Activated T-cell treated with anti-CD3 and anti-CD28 coated beads for 48 hours (primary cell): ENCODE measurements around the gene SLC1A7.

Experiments
- DNase-seq: peaks from one replicate; pipeline ENCODE4 v3.0.0-alpha.2; 2020; ENCODE audit warnings: low read depth

SLC1A7 gene

DNA sequence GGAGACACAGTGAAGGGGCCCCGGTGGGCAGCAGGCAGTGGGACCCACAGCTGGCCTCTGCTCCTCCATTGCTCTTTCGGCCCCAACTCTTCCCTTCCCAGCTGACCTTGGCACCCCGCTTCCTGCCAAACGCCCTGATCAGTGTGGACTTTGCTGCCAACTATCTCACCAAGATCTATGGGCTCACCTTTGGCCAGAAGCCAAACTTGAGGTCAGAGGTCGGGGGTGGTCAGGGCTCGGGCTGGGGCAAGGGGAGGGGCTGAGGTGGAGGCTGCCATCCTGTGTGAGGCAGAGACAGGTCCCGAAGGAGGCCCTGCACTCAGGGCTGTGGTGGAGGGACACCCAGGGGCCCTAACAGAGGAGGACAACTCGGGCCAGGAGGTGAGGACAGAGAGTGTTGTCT lies 66.7 kb downstream of the SLC1A7 start:
- DNase-seq: no peak

DNA sequence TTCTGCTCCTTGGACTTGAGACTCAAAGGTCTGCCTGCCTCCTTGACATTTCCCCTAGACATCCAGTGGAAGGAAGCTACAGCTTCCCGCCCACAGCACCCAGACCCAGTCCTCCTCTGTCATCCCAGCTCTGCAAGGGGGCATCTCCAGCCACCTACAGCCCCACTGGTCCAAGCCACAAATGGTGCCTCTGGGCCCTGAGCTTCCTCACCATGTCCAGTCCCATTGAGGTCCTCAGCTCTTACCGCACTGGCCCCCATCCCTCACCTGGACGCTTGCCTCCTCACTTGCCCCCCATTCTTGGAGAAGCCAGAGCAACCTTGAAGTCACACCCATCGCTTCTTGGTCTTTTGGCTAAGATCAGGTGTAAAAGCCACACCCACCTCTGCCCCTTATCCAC lies 67.2 kb downstream of the SLC1A7 start:
- no peak for DNase-seq

DNA sequence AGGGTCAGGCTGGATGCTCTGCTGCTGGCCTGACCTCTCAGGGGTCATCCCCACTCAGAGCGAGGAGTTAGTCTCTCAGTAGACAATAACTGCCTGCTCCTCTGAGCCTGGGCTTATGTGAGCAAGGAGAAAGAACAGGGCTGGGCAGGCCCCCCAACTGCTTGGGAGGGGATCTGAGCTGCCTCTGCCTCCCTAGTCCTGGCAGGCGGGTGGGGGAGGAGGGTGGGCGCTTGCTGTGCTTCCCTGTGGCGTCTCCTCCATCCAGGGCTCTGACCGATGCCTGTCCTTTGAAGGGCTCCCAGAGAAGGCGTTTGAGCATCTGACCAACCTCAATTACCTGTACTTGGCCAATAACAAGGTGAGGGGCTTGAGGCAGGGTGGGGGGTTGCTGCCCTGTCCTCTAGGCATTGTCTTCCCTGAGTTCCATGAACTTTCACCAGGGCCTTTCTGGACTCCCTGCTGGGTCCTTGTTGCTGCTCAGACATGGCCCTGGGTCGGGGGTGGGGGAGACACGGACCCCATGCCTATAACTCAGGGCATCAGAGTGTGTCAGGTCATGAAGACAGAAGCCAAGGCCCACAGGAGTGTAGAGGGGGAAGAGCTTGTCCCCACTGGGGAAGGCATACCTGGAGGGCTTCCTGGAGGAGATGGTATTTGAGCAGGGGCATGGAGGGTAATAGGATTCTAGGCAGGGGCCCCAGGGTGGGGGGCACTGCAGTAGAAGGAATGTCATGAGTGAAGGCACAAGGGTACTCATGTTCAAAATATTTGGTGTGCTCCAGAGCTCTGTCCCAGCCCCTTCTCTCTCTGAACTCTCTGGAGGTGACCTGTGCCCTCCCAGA lies 67.9 kb downstream of the SLC1A7 start:
- DNase-seq: no peak

DNA sequence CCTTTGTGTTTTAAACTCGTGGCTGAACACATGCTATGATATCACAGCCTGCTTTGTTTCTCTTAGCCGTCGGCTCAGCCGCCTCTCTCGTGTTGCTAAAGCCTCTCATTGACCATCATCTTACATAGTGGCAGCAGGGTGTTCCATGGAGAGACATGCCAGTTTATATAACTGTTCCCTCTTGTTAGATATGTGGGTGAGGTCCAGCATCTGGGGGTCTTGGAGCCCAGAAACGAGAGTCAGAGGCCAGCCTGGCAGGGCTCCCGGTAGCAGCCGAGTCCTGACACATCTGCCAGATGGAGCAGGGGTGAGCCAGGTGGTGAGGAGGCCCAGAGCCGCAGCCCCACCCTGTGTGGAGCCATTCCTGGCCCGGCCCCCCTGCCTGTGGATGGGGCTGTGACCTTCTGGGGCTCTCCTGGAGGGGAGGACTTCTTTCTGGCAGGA lies 68.5 kb downstream of the SLC1A7 start:
- no peak for DNase-seq

DNA sequence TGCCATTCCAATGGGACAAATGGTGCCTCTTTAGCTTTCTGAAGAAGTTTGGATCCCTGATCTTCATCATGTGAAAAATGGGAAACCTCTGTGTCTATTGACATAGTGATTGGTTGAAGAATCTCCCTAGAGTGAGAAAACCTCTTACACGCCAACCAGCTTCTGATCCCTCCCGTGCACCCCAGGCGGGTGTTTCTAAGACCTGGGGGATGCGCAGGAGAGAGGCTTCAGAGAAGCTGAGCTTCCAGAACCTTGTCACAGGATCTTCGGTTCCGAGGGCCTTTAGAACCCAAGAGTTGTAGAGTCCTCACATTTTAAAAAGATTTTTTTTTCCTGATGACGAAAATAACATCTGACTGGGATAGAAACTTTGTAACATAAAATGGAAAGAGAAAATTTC lies 69.2 kb downstream of the SLC1A7 start:
- DNase-seq: no peak

DNA sequence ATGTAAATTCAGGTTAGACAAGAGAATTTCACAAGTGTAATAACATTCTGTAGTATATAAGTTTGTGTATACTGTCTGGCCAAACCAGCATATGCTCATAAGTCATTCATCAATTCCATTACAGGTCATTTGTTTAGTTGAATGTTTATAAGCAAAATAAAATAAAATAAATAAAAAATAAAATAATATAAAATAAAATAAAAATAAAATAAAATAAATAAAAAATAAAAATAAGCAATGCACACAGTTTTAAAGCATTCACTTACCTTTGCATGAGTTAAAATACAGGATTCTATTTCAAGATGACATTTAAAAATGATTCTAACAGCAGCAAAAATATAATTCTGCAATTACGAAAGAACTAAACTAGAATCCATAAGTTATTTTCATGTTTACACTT lies 70.5 kb downstream of the SLC1A7 start:
- DNase-seq: no peak

DNA sequence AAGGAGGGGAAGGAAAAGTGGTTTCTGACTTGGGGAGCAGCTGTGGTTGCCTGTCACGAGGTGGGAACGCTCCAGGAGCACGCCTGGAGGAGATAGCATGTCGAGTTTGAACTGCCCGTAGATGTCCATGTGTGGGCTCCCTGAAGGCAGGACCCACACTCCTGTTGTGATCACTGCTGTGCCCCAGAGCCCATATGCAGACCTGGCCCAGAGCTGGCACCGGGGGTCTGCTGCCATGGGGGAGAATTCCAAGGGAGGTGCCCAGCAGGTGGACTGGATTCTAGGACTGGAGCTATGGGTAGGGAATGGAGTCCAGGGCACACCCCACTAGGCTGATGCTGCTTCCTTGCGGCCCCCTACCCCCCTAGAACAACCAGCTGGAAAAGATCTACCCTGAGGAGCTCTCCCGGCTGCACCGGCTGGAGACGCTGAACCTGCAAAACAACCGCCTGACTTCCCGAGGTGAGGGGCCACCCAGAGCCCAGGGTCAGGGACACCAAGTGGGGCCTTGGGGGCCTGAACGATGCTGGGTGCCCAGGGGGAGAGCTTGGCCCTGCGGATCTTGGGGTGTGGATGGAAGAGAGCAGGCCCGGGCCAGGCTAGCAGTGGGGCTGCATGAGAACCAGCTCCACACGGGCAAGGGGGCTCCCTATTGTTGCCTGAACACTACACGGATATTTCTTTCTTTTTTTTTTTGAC lies 71.1 kb downstream of the SLC1A7 start:
- no peak for DNase-seq

DNA sequence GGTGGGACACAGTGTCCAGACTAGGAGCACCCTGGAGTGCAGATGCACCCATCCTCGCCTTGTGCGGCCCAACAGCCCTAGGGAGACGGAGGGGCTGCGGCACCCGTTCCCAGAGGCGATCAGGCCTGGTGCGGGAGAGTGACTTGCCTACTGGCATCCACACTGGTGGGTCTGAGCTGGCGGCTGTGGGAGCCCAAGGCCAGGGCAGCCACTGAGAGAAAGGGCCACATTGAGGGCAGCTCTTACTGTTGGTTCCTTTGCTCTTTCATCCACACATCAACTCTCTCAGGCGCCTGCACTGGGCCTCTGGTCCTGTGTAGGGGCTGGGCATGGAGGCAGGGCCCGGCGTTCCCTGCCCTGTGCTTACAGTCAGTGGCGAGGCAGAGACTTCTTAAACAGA lies 71.8 kb downstream of the SLC1A7 start:
- no peak for DNase-seq

DNA sequence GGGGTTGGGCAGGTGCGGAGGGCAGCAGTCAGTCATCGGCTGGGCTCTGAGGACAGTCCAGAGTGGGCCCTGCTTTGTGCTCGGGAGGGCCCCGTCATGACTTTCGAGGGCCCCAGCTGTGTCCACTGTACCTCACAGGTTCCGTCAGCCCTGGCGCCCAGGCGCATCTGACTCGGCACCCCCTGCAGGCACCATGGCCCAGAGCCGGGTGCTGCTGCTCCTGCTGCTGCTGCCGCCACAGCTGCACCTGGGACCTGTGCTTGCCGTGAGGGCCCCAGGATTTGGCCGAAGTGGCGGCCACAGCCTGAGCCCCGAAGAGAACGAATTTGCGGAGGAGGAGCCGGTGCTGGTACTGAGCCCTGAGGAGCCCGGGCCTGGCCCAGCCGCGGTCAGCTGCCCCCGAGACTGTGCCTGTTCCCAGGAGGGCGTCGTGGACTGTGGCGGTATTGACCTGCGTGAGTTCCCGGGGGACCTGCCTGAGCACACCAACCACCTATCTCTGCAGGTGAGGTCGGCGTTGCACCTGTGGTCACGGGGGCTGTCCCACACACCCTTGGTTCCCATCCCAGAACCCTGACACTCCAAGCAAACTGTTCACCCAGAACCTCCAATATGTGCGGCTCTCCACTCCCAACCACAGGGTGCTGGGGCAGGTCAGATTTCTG lies 72.6 kb downstream of the SLC1A7 start:
- DNase-seq: no peak

DNA sequence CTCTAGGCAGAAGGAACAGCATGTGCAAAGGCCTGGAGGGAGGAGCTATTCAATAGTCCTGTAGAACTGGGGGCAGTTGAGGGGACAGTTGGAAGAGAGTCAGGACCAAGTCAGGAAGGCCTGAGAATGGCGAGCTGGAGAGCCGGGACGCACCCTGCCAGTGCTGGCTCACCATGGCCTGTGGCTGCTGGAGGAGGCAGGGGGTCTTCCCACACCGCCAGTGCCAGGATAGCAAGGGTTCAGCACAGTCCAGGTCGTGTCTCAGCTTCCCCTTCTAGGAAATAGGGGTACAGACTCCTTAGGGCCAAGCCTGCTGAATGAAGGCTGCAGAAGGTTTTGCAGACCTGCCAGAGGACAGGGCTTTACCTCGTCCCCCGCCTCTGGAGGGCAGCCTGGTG lies 73.2 kb downstream of the SLC1A7 start:
- DNase-seq: no peak

DNA sequence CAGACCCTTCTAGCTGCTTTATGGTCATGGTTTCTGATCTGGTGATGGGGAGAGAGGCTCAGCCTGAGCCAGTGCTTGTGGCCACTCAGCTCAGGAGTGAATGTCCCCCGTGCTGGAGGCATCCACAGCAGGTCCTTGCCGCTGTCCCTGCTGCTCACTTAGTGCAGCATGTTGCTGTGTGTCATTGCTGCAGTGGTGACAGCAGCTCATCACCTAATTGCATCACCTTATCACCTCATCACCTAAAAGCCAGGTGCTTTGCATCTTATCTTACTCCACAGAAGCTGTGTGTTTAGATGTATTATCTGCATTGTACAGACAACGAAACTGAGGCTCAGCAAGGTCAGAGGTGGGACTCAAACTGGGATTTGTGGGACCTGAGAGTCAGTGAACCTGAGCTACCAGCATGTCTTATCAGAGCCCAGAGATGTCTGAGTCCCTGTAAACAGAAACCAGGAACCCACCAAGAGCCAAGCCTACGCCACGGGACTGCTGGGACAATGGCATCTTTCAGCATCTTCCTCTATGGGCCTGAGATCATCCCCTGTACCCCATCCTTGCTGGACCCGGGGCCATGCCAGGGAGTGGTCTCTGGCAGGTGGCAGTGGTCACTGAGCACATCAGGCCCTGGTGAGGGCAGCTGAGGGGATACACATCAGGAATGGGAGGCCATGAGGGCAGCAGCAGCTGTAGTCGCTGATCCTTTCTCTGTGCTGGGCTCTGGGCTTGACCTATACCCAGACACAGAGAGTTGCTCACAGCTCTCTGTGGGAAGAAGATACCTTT lies 73.9 kb downstream of the SLC1A7 start:
- no peak for DNase-seq

DNA sequence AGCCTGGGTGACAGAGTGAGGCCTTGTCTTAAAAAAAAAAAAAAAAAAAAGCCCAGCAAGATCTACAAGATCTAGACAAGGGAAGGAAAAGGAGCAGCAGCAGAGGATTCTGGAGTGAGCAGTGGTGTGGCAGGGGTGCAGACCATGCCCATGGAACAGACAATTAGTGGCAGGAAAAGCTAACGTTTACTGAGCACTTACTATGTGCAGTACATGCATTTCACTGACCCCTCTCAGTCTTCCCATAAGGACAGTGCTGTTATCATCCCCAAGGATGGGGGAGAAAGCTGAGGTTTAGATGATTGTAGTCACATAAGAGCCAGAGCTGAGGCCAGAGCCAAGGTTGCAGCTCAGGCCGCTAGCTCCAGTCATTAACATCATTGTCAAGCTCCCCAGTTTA lies 74.6 kb downstream of the SLC1A7 start:
- DNase-seq: no peak

DNA sequence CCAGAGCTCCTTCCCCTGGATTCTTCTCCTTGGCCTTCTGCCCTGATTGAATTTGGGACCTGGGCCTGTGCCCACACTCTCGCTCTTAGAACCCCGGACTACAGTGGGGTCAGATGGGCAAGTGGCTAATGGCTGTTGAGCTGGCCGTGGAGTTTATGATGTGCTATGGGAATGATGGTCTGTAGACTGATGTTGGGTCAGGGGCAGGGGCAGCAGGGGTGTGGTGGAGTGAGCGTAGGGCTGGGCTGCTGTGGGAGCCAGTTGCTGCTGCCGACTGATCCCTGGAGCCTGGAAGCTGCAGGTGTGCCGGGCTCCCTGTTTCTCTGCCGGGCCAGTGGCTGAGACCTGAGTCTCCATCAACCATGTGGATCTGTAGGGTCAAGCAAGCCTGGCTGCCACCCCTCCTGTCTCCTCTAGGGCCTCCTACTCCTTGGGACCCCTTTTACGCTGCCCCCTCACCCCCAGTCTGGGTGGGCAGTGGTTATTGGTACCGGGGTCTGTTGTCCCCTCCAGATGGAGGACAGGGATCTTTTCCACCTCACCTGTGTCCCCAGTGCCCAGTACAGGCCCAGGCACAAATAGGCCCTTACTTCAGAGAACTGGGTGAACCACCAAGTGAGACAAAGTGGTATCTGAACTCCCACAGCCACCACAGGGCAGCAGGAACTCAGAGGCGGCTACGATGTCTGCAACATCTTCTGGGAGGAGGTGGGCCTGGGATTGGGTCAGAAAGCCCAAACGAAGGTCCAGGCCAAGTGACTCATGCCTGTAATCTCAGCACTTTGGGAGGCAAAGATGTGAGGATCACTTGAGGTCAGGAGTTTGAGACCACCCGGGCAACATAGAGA lies 75.3 kb downstream of the SLC1A7 start:
- DNase-seq: no peak

DNA sequence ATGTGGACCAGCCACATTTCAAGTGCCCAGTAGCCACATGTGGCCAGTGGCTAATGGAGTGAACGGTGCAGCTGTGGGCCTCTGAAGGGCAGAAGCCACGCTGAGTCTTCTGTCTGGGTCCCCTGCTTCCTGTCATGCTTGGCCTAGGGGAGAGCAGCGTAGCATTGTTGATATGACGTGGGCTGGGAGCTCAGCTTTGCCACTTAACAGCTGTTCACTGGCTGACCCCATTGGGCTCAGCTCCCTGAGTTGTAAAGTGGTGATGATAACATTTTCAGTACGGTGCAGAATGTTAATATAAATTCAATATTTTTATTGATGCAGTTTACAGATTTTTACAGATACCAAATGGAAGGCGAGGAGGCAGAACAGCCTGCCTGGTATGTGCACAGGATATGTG lies 76.0 kb downstream of the SLC1A7 start:
- no peak for DNase-seq

DNA sequence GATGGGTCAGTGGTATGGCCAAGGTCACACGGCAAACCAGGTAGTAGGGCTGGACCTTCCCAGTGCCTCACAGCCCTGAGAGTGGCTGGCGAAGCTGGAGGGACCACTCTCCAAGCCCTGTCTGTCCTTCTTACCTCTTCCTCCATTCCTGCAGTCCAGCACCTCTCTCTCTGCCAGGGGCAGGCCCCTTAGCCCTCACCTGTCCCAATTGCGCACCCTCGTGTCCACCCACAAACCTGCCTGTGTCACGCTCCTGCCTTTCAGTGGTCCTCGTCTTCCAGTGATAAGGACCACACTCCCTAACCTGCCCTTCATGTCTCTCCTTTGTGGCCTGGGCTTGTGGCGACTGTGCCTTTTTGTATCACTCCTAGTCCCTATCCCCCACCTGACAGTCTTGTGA lies 77.0 kb downstream of the SLC1A7 start:
- no peak for DNase-seq

DNA sequence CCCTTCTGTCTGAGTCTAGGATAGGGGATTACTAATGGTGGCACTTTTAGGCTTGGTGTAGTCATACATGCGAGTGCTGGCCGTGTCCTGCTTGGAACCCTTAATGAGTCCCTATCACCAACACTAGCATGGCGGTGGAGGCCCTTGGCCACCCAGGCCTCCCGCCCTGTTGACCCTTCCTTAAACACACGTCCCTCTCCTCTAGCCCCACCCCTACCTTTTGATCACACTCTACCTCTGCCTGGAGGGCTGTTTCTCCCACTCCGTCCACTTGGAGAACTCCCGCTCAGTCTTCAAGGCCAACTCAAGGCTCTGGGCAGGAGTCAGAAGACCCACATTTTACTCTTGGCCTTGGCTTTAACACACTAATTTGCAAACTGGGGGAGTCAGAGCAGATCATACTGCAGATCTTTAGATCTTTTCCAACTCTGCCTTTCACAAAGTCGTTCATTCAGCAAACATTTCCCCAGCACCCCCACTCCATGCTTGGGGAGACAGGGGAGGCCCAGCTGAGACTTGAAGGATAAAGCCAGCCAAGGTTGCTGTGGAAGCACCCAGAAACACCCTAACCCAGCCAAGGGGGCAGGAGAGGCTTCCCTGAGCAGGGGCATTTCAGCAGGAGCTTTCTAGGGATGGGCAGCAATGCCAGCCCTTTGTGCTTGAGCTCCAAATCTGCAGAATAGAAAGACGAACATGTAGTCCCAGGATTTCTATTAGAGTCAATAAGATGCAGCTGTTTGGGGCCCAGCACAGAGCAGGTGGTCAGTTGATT lies 78.5 kb downstream of the SLC1A7 start:
- no peak for DNase-seq

DNA sequence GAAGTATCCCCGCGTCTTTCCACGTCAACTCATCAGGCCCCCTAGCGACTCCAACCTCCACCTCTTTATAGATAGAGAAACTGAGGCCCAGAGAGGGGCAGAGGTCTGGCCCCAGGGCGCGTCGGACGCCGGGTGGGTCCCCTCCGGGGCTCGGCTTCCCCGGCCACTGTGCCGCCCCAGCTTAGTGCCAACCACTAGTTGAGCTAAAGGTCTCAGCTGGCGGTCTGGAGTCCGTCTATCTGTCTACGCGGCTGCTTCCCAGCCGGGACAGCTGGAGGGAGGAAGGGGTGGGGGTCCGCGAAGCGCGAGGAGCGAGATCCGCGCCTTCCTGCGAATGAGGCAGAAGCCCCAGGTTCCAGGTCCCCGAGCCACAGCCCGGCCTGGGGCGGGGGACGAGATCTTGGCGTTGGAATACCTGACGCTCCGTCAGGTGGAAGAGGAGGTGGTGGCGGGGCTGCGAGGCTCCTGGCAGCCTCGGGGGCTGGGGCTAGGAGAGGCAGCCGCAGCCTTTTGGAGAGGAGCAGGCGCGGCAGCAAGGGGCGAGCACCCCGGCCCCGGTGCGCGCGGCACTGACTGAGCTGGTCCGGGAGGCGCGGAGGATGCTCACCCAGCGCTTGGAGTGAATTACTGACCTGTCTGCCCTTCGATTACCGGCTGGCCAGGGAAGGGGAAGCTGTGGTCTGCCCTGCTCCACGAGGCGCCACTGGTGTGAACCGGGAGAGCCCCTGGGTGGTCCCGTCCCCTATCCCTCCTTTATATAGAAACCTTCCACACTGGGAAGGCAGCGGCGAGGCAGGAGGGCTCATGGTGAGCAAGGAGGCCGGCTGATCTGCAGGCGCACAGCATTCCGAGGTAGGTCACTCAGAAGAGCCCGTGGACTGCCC lies 79.5 kb downstream of the SLC1A7 start:
- no peak for DNase-seq

DNA sequence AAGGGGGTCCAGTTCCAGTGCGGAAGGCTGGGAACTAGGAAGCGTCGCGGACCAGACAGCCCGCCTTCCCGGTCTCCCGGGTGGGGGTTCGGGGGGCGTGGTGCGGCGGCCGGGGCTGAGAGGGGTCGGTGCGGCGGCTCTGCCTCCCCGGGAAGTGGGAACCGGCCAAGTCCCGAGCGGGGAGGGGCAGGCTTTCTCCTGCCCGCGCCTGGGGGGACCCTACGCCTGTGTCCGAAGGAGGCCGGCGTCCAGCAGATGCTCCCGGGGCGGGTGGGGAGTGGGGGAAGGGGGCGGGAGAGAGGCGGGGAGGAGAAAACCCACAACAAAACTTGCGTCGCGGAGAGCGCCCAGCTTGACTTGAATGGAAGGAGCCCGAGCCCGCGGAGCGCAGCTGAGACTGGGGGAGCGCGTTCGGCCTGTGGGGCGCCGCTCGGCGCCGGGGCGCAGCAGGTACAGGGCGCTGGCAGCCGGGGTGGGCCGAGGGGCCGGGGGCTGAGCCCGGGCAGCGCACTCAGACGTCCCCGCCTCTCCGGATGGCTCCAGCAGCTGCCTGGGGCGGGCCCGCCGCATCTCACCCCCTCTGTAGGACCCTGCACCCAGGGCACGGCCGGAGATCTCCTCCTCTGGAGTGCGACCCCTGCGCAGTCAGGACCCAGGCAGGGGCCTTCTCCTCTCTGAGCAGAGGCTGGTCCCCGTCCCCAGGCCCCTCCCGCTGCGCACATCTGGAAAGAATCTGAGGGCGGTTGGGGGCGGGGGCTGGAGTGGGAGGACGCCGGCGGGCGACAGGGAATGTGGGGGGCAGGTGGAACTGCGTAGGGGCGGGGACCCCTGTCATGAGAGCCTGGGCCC lies 80.4 kb downstream of the SLC1A7 start, which contains the start of gene PODN:
PODN (plus strand) TSS at position 355 of the 849 bp plus-strand sequence. CDS start 7,643 bp downstream, outside the sequence.
- no peak for DNase-seq
